Sigmoid colon (tissue), 7 donors: ENCODE results near the gene PGAP3. TPM values are rescaled to one million over a fixed set of nuclear protein-coding genes. Genes with fewer than 3 reads are reported as not detected.
A peak's percentile ranks its signal among the peaks of the same experiment; 100 is the strongest.

Source experiments
- DNase-seq: peaks from one replicate; pipeline ENCODE4 v3.0.0-alpha.2; 2019
- H3K27ac ChIP-seq, 4 donors: fragments of 200-600 bp; sonication (generic); one replicate each; pipeline ENCODE4 v1.5.1; 2016 to 2019; ENCODE audit warnings: mild to moderate bottlenecking in 1 of 4
- H3K27me3 ChIP-seq, 3 donors: fragments of 200-600 bp; sonication (generic); one replicate each; pipeline ENCODE4 v1.5.1; 2019; ENCODE audit warnings: mild to moderate bottlenecking in 1 of 3
- H3K36me3 ChIP-seq, 4 donors: fragments of 200-600 bp; sonication (generic); one replicate each; pipeline ENCODE4 v1.5.1; 2016 to 2019
- H3K4me1 ChIP-seq, 4 donors: fragments of 200-600 bp; sonication (generic); one replicate each; pipeline ENCODE4 v1.5.1; 2017 to 2019
- H3K4me3 ChIP-seq, 4 donors: fragments of 200-600 bp; sonication (generic); one replicate each; pipeline ENCODE4 v1.5.1; 2017 to 2019; ENCODE audit warnings: mild to moderate bottlenecking in 2 of 4, moderate library complexity in 1 of 4
- H3K9me3 ChIP-seq, 4 donors: fragments of 200-600 bp in 3 of 4; sonication (generic) in 3 of 4; one replicate each; pipeline versions ENCODE4 v1.5.1 to v1.6.1; 2013 to 2019
- EP300 ChIP-seq, 4 donors: sonication (generic); formaldehyde crosslinking; IDR thresholded peaks; one replicate each; pipeline ENCODE4 v1.6.1; 2017; ENCODE audit warnings: antibody characterized with exemption in 4 of 4
- POLR2A ChIP-seq, 2 donors: fragments of 450-650 bp; IDR thresholded peaks; one replicate each; pipeline ENCODE4 v1.6.1; 2016; ENCODE audit warnings: antibody characterized with exemption in 2 of 2, mild to moderate bottlenecking in 2 of 2, moderate library complexity in 2 of 2
- POLR2AphosphoS5 ChIP-seq, 4 donors: sonication (generic); formaldehyde crosslinking; IDR thresholded peaks; one replicate each; pipeline ENCODE4 v1.6.1; 2017; ENCODE audit warnings: antibody characterized with exemption in 4 of 4
- WGBS, 2 donors: extraction: QIAGEN DNeasy Blood & Tissue Kit; methylation state at CpG; one replicate each; pipeline ENCODE4 v1.1.7; 2013; 5-methylcytosine and 5-hydroxymethylcytosine counted together
- intact Hi-C: fragments of 100-400 bp; cut with DNase I; formaldehyde crosslinking; loops from one replicate; pipeline ENCODE4 v1.15.1; 2023
- polyA plus RNA-seq, 3 donors: library from polyadenylated mRNA; stranded (reverse); fragments of 200-250 nt; gene quantifications; one replicate each; pipeline ENCODE4 v1.2.3, GENCODE V29; 2013
- total RNA-seq, 4 donors: library from RNA; depleted of rRNA; stranded (reverse); fragments of >200 nt; gene quantifications; one replicate each; pipeline ENCODE4 v1.1.0, GENCODE V29; 2016
- TF ChIP-seq, protein P1 (sequence below), 4 experiments: fragments of 450-650 bp in 3 of 4; fragments of 200-600 bp in 1 of 4; IDR thresholded peaks; one replicate each; pipeline ENCODE4 v1.5.1; 2016 to 2019; ENCODE audit warnings: antibody characterized with exemption in 4 of 4, mild to moderate bottlenecking in 3 of 4, moderate library complexity in 2 of 4
- donor health status: healthy with polysubstance abuse.
- donor health status: Bipolar disorder and iron deficiency.
- donor health status: healthy.

PGAP3 gene
- total and polyA plus RNA-seq, 7 donors, result 6.9 to 29.6 (median 8.3) TPM

DNA sequence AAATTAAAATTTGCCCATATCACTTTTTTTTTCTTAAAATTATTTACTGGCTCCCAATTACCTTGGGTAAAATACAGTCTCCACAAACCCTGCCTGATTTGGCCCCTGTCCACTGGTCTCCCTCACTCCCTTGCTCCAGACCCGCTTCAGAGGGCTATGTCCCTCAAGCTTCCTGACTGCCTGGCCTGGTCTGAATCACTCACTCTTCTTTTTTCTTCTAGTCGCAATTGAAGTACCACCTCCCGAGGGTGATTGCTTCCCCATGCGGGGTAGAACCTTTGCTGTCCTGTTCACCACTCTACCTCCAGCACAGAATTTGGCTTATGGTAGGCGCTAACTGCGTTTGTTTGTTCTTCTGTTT, 598 bp upstream of the PGAP3 start:
- Histone ChIP-seq H3K4me3 (peak overlapping the region; percentile 62 to 71 (median 66)), H3K4me1 (peaks cover 0 to 15% (median 15%) of the 10 kb centered on the region in 4 donors), H3K9me3 (no peaks in the 10 kb centered on the region), H3K27ac (peak overlapping the region; percentile 84 to 92 (median 88)), H3K27me3 (no peaks in the 10 kb centered on the region), H3K36me3 (peaks cover 0 to 12% (median 0%) of the 10 kb centered on the region in 4 donors)
- intact Hi-C loops, result loop anchor here (5.0 kb wide), 2 partner anchors 44 to 64 kb away; partner anchors contain the start of gene MIEN1
- WGBS, 2 donors, result 7 to 29% methylated on average over 6 of the region's 6 CpGs
- TF ChIP-seq, protein P1, sequence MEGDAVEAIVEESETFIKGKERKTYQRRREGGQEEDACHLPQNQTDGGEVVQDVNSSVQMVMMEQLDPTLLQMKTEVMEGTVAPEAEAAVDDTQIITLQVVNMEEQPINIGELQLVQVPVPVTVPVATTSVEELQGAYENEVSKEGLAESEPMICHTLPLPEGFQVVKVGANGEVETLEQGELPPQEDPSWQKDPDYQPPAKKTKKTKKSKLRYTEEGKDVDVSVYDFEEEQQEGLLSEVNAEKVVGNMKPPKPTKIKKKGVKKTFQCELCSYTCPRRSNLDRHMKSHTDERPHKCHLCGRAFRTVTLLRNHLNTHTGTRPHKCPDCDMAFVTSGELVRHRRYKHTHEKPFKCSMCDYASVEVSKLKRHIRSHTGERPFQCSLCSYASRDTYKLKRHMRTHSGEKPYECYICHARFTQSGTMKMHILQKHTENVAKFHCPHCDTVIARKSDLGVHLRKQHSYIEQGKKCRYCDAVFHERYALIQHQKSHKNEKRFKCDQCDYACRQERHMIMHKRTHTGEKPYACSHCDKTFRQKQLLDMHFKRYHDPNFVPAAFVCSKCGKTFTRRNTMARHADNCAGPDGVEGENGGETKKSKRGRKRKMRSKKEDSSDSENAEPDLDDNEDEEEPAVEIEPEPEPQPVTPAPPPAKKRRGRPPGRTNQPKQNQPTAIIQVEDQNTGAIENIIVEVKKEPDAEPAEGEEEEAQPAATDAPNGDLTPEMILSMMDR (IDR thresholded peaks at IDR 0.05), result no peak
- TF ChIP-seq POLR2AphosphoS5 (IDR thresholded peaks at IDR 0.05), result no peak
- TF ChIP-seq EP300 (IDR thresholded peaks at IDR 0.05), result no peak
- TF ChIP-seq POLR2A (IDR thresholded peaks at IDR 0.05), result no peak
- DNase-seq, result no peak

DNA sequence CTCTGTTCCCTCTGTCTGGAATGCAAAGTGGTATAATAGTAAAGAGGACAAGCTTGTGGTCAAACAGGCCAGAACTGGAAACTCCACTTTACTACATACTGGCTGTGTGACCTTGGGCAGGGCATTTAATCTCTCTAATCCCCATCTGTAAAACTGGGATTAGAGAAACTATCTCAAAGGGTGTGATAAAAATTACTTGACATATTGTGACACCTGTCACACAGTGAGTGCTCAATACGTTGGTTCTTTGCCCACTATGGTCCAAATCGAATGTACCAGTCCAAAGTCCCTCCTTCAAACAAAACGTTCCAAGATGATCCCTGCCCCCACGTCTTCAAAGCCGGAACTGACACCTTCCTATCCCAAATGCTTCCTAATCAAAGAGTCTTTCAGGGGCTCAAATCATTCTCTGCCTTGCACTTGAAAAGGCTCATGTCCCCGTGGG, 734 bp downstream of the PGAP3 start:
- WGBS, 2 donors, result 14 to 53% methylated on average over 6 of the region's 6 CpGs
- no peaks in the 10 kb centered on the region for H3K9me3 ChIP-seq
- TF ChIP-seq POLR2AphosphoS5 (IDR thresholded peaks at IDR 0.05) (no peak), EP300 (IDR thresholded peaks at IDR 0.05) (no peak), POLR2A (IDR thresholded peaks at IDR 0.05) (no peak)
- TF ChIP-seq, protein P1 (IDR thresholded peaks at IDR 0.05), result no peak
- H3K4me3 ChIP-seq, result peak overlapping the region; percentile 62 to 71 (median 66)
- peaks cover 0 to 23% (median 0%) of the 10 kb centered on the region in 4 donors for H3K36me3 ChIP-seq
- peaks cover 0 to 15% (median 15%) of the 10 kb centered on the region in 4 donors for H3K4me1 ChIP-seq
- intact Hi-C loops, result loop anchor here (5.0 kb wide), 2 partner anchors 45 to 65 kb away; partner anchors contain the start of gene MIEN1
- peak overlapping the region; percentile 84 to 92 (median 88) for H3K27ac ChIP-seq
- no peaks in the 10 kb centered on the region for H3K27me3 ChIP-seq
- DNase-seq, result no peak

DNA sequence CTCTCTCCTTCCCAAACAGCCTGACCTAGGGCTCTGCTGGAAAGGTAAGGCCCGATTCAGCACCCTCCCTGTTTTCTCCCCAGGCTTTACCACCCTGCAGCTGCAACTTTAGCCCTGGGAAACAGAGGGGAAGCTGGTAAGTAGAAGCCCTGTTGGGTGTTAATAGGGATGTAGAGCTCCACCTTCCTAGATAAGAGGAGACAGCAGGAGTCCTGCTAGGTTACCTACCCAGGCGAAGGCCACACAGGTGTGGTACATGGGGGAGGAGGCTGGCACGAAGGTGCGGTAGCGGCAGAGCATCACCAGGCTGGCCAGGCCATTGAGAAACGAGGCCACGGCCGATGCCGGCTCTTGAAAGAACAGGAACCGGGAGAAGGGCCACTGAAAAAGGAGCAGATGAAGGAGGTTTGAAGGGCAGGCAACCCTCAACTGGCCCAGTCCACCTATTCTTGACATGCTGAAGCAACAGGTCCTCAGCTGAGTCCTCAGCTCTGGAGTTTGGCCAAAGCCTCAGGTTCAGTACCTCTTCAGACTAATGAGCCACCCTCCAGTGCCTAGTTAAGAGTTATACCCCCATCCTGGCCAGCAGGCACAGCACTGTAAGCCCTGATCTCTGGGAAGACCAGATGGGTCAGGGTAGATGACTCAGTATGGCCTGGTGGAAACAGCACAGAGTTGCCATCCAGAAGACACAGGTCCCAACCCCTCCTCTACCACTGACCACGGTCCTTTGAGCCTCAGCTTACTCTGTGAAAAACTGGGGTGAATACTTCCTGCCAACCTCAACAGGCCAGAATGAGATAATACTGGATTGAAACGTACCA, 3.3 kb downstream of the PGAP3 start:
- H3K9me3 ChIP-seq, result no peaks in the 10 kb centered on the region
- intact Hi-C loops, result loop anchor here (5.0 kb wide), 2 partner anchors 48 to 68 kb away; partner anchors contain the start of gene MIEN1
- 94 to 95% methylated on average over 12 of the region's 12 CpGs for WGBS, 2 donors
- H3K36me3 ChIP-seq, result peaks cover 0 to 40% (median 0%) of the 10 kb centered on the region in 4 donors
- no peak overlapping the region for H3K4me3 ChIP-seq
- no peak for DNase-seq
- H3K27me3 ChIP-seq, result no peaks in the 10 kb centered on the region
- TF ChIP-seq EP300 (IDR thresholded peaks at IDR 0.05), result no peak
- TF ChIP-seq, protein P1 (IDR thresholded peaks at IDR 0.05), result no peak
- no peak for TF ChIP-seq POLR2AphosphoS5 (IDR thresholded peaks at IDR 0.05)
- no peak for TF ChIP-seq POLR2A (IDR thresholded peaks at IDR 0.05)
- peaks cover 0 to 15% (median 15%) of the 10 kb centered on the region in 4 donors for H3K4me1 ChIP-seq
- no peak overlapping the region for H3K27ac ChIP-seq

DNA sequence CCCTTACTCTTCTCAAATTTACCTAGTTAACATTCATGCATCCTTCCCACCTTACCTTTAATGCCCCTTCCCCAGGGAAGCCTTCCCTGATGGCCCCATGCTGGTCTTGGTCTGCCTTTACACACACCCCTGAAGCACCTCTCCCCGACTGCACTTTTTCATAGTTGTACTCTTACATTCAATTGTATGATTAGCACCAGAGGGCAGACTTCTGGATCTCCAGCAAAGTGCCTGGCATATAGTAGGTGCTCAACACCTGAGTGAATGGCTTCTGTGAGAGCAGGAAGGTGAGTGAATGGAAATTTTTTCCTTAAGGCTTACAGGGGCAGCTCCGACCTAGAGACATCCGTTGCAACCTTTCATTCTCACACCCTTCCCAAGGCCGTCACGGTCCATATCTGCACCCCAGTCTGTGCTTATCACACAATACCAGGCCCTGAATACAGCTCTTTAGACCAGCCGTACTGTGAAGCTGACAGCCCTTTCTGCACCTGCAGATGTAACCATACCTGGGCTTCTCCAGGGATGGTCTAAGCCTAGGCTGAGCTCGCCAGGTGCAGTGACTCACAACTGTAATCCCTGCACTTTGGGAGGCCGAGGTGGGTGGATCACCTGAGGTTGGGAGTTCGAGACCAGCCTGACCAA, 4.4 kb downstream of the PGAP3 start:
- H3K9me3 ChIP-seq, result no peaks in the 10 kb centered on the region
- intact Hi-C loops, result no loop called here
- WGBS, 2 donors, result 89 to 94% methylated on average over 9 of the region's 9 CpGs

More for the DNA sequence above, 4.4 kb downstream of the PGAP3 start:
- TF ChIP-seq, protein P1 (IDR thresholded peaks at IDR 0.05), result no peak
- TF ChIP-seq POLR2A (IDR thresholded peaks at IDR 0.05), result no peak
- no peak for TF ChIP-seq EP300 (IDR thresholded peaks at IDR 0.05)
- TF ChIP-seq POLR2AphosphoS5 (IDR thresholded peaks at IDR 0.05), result no peak
- peaks cover 0 to 41% (median 0%) of the 10 kb centered on the region in 4 donors for H3K36me3 ChIP-seq
- no peak overlapping the region for H3K27ac ChIP-seq
- no peak overlapping the region for H3K4me3 ChIP-seq
- H3K27me3 ChIP-seq, result no peaks in the 10 kb centered on the region
- H3K4me1 ChIP-seq, result peaks cover 0 to 7% (median 7%) of the 10 kb centered on the region in 4 donors
- DNase-seq, result no peak
